ENCODE measurements around the gene COMTD1. TPM values are rescaled to one million over a fixed set of nuclear protein-coding genes. Genes with fewer than 3 reads are reported as not detected.

Gene COMTD1
- polyA plus RNA-seq, 3 donors, result 20.1 to 142 (median 33.3) TPM

Other genes starting within 250 kb of the COMTD1 start
- gene SAMD8, start 124.3 kb downstream of the COMTD1 start, polyA plus RNA-seq, result 10 to 100 TPM in 2 of 3 donors, 1 to 10 TPM in 1; 3.0 to 14.1 (median 10.9) TPM
- 100 to 1,000 TPM; 117 to 169 (median 135) TPM for gene VDAC2, start 25.2 kb downstream of the COMTD1 start, polyA plus RNA-seq
- gene ZNF503, start 165.8 kb upstream of the COMTD1 start, polyA plus RNA-seq, result 10 to 100 TPM; 11.5 to 19.8 (median 12.7) TPM
- gene LRMDA, start 195.7 kb upstream of the COMTD1 start, polyA plus RNA-seq, result 10 to 100 TPM in 2 of 3 donors, 1 to 10 TPM in 1; 7.2 to 20.6 (median 14.4) TPM

Data from adipose tissue (tissue), 3 donors.